OCI-LY7 (cell line): ENCODE data around the gene GABRG2.

Source experiments
- CTCF ChIP-seq: fragments of 200-600 bp; sonication (generic); conservative IDR thresholded peaks from 2 replicates; pipeline ENCODE4 v1.5.1; 2014; ENCODE audit warnings: mild to moderate bottlenecking, antibody characterized with exemption, low read length, moderate library complexity, mixed read lengths
- EZH2phosphoT487 ChIP-seq: fragments of 200-600 bp; sonication (generic); IDR thresholded peaks from 2 replicates; pipeline ENCODE4 v1.6.1; 2018; ENCODE audit warnings: low read depth, borderline replicate concordance, mild to moderate bottlenecking, mixed run types, antibody characterized with exemption, low read length, moderate library complexity, mixed read lengths

GRCh38 chr5:162132348-162132747 is 64.8 kb downstream of the GABRG2 start:
- no peak for TF ChIP-seq CTCF
- no peak for TF ChIP-seq EZH2phosphoT487
